A549 (cell line): Measurements from ENCODE around the gene SNAPC2. TPM values are rescaled to one million over a fixed set of nuclear protein-coding genes. Genes with fewer than 3 reads are reported as not detected.

Experiments
- ATAC-seq, 2 experiments: fragments of 200-7000 bp in 1 of 2; fragments of >200 bp in 1 of 2; cut with Nextera tagmentation in 1 of 2; cut with Tn5 transposase in 1 of 2; 3 replicates each; pipeline versions ENCODE4 v1.8.0 to v1.9.1; 2018 to 2020; ENCODE audit warnings: mild to moderate bottlenecking in 1 of 2, moderate library complexity in 1 of 2
- CTCF ChIA-PET: fragments of 300-600 bp; sonication (Branson Sonifier 250); formaldehyde crosslinking; extraction: SDS; loops from one replicate; lab custom pipeline; 2021; ENCODE audit warnings: antibody characterized with exemption, inconsistent platforms; lab: Yijun Ruan, JAX
- POLR2A ChIA-PET: fragments of 350-600 bp; formaldehyde crosslinking; extraction: SDS; loops from one replicate; lab custom pipeline; 2021; ENCODE audit warnings: antibody characterized with exemption, inconsistent platforms; lab: Yijun Ruan, JAX
- DNase-seq, 2 experiments: peaks; one replicate each; pipeline versions ENCODE4 v3.0.0 to v3.0.0-alpha.2; 2011 to 2016; ENCODE audit warnings: low read depth in 1 of 2, low spot score in 1 of 2
- FAIRE-seq: peaks from 2 replicates; lab custom pipeline; 2011; peaks lifted over from hg19 to GRCh38; lab: Jason Lieb, UNC
- H3K27ac ChIP-seq, 2 experiments: fragments of >200 bp; sonication (Bioruptor Twin); formaldehyde crosslinking; 3 replicates each; pipeline ENCODE4 v1.5.1; 2016 to 2017
- H3K4me1 ChIP-seq: fragments of >200 bp; sonication (Bioruptor Twin); formaldehyde crosslinking; 3 replicates; pipeline ENCODE4 v1.6.1; 2016
- H3K4me2 ChIP-seq: fragments of >200 bp; sonication (Bioruptor Twin); formaldehyde crosslinking; 3 replicates; pipeline ENCODE4 v1.6.1; 2016
- H3K4me3 ChIP-seq: fragments of >200 bp; sonication (Bioruptor Twin); formaldehyde crosslinking; 3 replicates; pipeline ENCODE4 v1.5.1; 2016
- H3K9me3 ChIP-seq: fragments of >200 bp; sonication (Bioruptor Twin); formaldehyde crosslinking; 3 replicates; pipeline ENCODE4 v1.6.1; 2016
- BHLHE40 ChIP-seq: IDR thresholded peaks from 2 replicates; pipeline ENCODE4 v1.6.1; 2012; ENCODE audit warnings: low read depth, low read length, inconsistent platforms
- CBX2 ChIP-seq: fragments of 200-600 bp; sonication (generic); IDR thresholded peaks from 2 replicates; pipeline ENCODE4 v1.6.1; 2016; ENCODE audit warnings: low read depth, mild to moderate bottlenecking, borderline replicate concordance
- CEBPB ChIP-seq, 2 experiments: fragments of >200 bp in 1 of 2; sonication (Bioruptor Twin) in 1 of 2; formaldehyde crosslinking in 1 of 2; IDR thresholded peaks; 2 replicates each; pipeline ENCODE4 v1.6.1; 2012 to 2016
- CTCF ChIP-seq: fragments of >200 bp; sonication (Bioruptor Twin); formaldehyde crosslinking; IDR thresholded peaks from 3 replicates; pipeline ENCODE4 v1.5.1; 2016
- E2F6 ChIP-seq: IDR thresholded peaks from 2 replicates; pipeline ENCODE4 v1.6.1; 2012; ENCODE audit warnings: low read depth, borderline replicate concordance
- EHMT2 ChIP-seq: fragments of 200-600 bp; sonication (generic); IDR thresholded peaks from 2 replicates; pipeline ENCODE4 v1.6.1; 2016; ENCODE audit warnings: antibody characterized with exemption, low read depth, mild to moderate bottlenecking, moderate library complexity
- EP300 ChIP-seq, 2 experiments: fragments of >200 bp; sonication (Bioruptor Twin); formaldehyde crosslinking; IDR thresholded peaks; 2 replicates in 1 of 2; 3 replicates in 1 of 2; pipeline ENCODE4 v1.6.1; 2016 to 2017
- ESRRA ChIP-seq: fragments of 150-350 bp; IDR thresholded peaks from 2 replicates; pipeline ENCODE4 v1.6.1; 2014; ENCODE audit warnings: mild to moderate bottlenecking, low read length, borderline replicate concordance
- FOXS1 ChIP-seq: fragments of 250-450 bp; sonication (Bioruptor Pico); IDR thresholded peaks from 2 replicates; pipeline ENCODE4 v1.5.0; 2020; ENCODE audit warnings: mild to moderate bottlenecking, moderate library complexity
- HDAC2 ChIP-seq: fragments of 200-600 bp; sonication (generic); IDR thresholded peaks from 2 replicates; pipeline ENCODE4 v1.6.1; 2016
- HEYL ChIP-seq: fragments of 250-450 bp; sonication (Bioruptor Pico); IDR thresholded peaks from 2 replicates; pipeline ENCODE4 v1.8.0; 2021; ENCODE audit warnings: mild to moderate bottlenecking, moderate library complexity
- HOXA7 ChIP-seq: fragments of 250-450 bp; sonication (Bioruptor Pico); IDR thresholded peaks from 2 replicates; pipeline ENCODE4 v1.5.0; 2020; ENCODE audit warnings: mild to moderate bottlenecking, moderate library complexity
- HOXB13 ChIP-seq: fragments of 250-450 bp; sonication (Bioruptor Pico); IDR thresholded peaks from 2 replicates; pipeline ENCODE4 v1.5.0; 2020; ENCODE audit warnings: low read depth, mild to moderate bottlenecking, moderate library complexity
- JUN ChIP-seq, 2 experiments: fragments of >200 bp; sonication (Bioruptor Twin); formaldehyde crosslinking; IDR thresholded peaks; 2 replicates in 1 of 2; 3 replicates in 1 of 2; pipeline ENCODE4 v1.6.1; 2016 to 2017
- KDM1A ChIP-seq: fragments of 200-600 bp; sonication (generic); IDR thresholded peaks from 2 replicates; pipeline ENCODE4 v1.6.1; 2016; ENCODE audit warnings: low read depth, mild to moderate bottlenecking
- MAZ ChIP-seq: fragments of 150-350 bp; IDR thresholded peaks from 2 replicates; pipeline ENCODE4 v1.6.1; 2014; ENCODE audit warnings: antibody characterized with exemption, low read depth, low read length, borderline replicate concordance
- MYC ChIP-seq: IDR thresholded peaks from 2 replicates; pipeline ENCODE4 v1.6.1; 2012; ENCODE audit warnings: mild to moderate bottlenecking, inconsistent platforms, low read length, improper control_type of control experiment, borderline replicate concordance
- NFE2L2 ChIP-seq: fragments of 150-350 bp; conservative IDR thresholded peaks from 2 replicates; pipeline ENCODE4 v1.6.1; 2014; ENCODE audit warnings: low read length
- NPAS2 ChIP-seq: fragments of 250-450 bp; sonication (Bioruptor Pico); IDR thresholded peaks from 2 replicates; pipeline ENCODE4 v1.8.0; 2022; ENCODE audit warnings: mild to moderate bottlenecking, moderate library complexity, borderline replicate concordance
- PHF8 ChIP-seq: fragments of 200-600 bp; sonication (generic); IDR thresholded peaks from 2 replicates; pipeline ENCODE4 v1.6.1; 2016; ENCODE audit warnings: low read depth, mild to moderate bottlenecking, antibody characterized with exemption, moderate library complexity, borderline replicate concordance
- RAD21 ChIP-seq, 2 experiments: fragments of >200 bp in 1 of 2; sonication (Bioruptor Twin) in 1 of 2; formaldehyde crosslinking in 1 of 2; IDR thresholded peaks in 1 of 2; conservative IDR thresholded peaks in 1 of 2; 2 replicates in 1 of 2; 3 replicates in 1 of 2; pipeline ENCODE4 v1.6.1; 2012 to 2018; ENCODE audit warnings: inconsistent platforms in 1 of 2
- RARB ChIP-seq: fragments of 250-450 bp; sonication (Bioruptor Pico); IDR thresholded peaks from 2 replicates; pipeline ENCODE4 v1.8.0; 2021; ENCODE audit warnings: mild to moderate bottlenecking, moderate library complexity
- RCOR1 ChIP-seq: fragments of 150-350 bp; IDR thresholded peaks from 2 replicates; pipeline ENCODE4 v1.6.1; 2014; ENCODE audit warnings: antibody characterized with exemption, low read length, low read depth
- RFX5 ChIP-seq: fragments of 450-650 bp; IDR thresholded peaks from 2 replicates; pipeline ENCODE4 v1.7.1; 2014; ENCODE audit warnings: antibody characterized with exemption, mild to moderate bottlenecking, moderate library complexity
- RNF2 ChIP-seq: fragments of 200-600 bp; sonication (generic); IDR thresholded peaks from 2 replicates; pipeline ENCODE4 v1.6.1; 2016; ENCODE audit warnings: low read depth, mild to moderate bottlenecking, antibody characterized with exemption, moderate library complexity, borderline replicate concordance
- SMC3 ChIP-seq: fragments of >200 bp; sonication (Bioruptor Twin); formaldehyde crosslinking; IDR thresholded peaks from 3 replicates; pipeline ENCODE4 v1.6.1; 2018; ENCODE audit warnings: inconsistent platforms
- USF2 ChIP-seq: fragments of 450-650 bp; IDR thresholded peaks from 2 replicates; pipeline ENCODE4 v1.6.1; 2014; ENCODE audit warnings: antibody characterized with exemption
- ZFP36 ChIP-seq: fragments of 450-650 bp; IDR thresholded peaks from 2 replicates; pipeline ENCODE4 v1.6.1; 2014; ENCODE audit warnings: borderline replicate concordance; ENCODE audit not compliant: partially characterized antibody
- ZNF302 ChIP-seq: fragments of 250-450 bp; sonication (Bioruptor Pico); IDR thresholded peaks from 2 replicates; pipeline ENCODE4 v1.9.0; 2021; ENCODE audit warnings: inconsistent platforms, mild to moderate bottlenecking, moderate library complexity
- ZSCAN20 ChIP-seq: fragments of 250-450 bp; sonication (Bioruptor Pico); IDR thresholded peaks from 2 replicates; pipeline ENCODE4 v1.8.0; 2022; ENCODE audit warnings: mild to moderate bottlenecking, moderate library complexity
- WGBS: methylation state at CpG from one replicate; pipeline ENCODE4 v1.1.6; 2017; ENCODE audit errors: missing lambda C conversion rate; 5-methylcytosine and 5-hydroxymethylcytosine counted together
- polyA plus RNA-seq, 4 experiments: library from polyadenylated mRNA; depleted of rRNA in 3 of 4; stranded (reverse); fragments of >200 nt; fragmentation: RNase III in 1 of 4; extraction: RNeasy Plus Mini Kit Qiagen cat#74134 plus additional on column Dnase treatment in 1 of 4; gene quantifications; 2 replicates in 3 of 4; 3 replicates in 1 of 4; pipeline ENCODE4 v1.2.3, GENCODE V29; 2011 to 2017

The SNAPC2 gene
- polyA plus RNA-seq, 2 of the 4 experiments (the other 2 are of a cell fraction), result 9.2 to 13.8 TPM

GRCh38 chr19:7879836-7880235 lies 40.3 kb upstream of the SNAPC2 start:
- FAIRE-seq (no peak), DNase-seq (no peak), ATAC-seq (0 out of 6 replicates have a peak, but pooled peaks of 1 of the 2 experiments have one; percentile 24)
- CTCF ChIA-PET, result interaction anchor here (2.8 kb wide), 1 partner anchor 11 kb away, joined by 11 read pairs; no protein-coding TSS in a partner anchor
- no peak overlapping the region for H3K27ac ChIP-seq
- H3K4me2 ChIP-seq, result no peak overlapping the region
- H3K9me3 ChIP-seq, result no peaks in the 10 kb centered on the region
- 88% methylated on average over 19 of the region's 19 CpGs for WGBS
- POLR2A ChIA-PET, result no interaction called here
- H3K4me1 ChIP-seq, result 0 out of 3 replicates have a peak, but pooled peaks cover 3% of the 10 kb centered on the region
- TF ChIP-seq JUN (IDR thresholded peaks at IDR 0.05) (no peak), RAD21 (conservative IDR thresholded peaks at IDR 0.05 in 1 of 2, IDR thresholded peaks at IDR 0.05 in 1 of 2) (no peak), FOXS1 (CRISPR knock-in tag) (no peak), KDM1A (no peak), E2F6 (no peak), MAZ (no peak), ZFP36 (no peak), EP300 (IDR thresholded peaks at IDR 0.05) (no peak), CEBPB (IDR thresholded peaks at IDR 0.05) (no peak), HOXB13 (no peak), NFE2L2 (no peak)
- TF ChIP-seq, all 56 proteins: peak for 0
- H3K4me3 ChIP-seq, result no peak overlapping the region

GRCh38 chr19:7881910-7882309 lies 38.2 kb upstream of the SNAPC2 start:
- ATAC-seq (no peak), DNase-seq (no peak), FAIRE-seq (no peak)
- TF ChIP-seq CTCF, result no peak
- TF ChIP-seq NPAS2 (CRISPR knock-in tag), result no peak
- TF ChIP-seq EHMT2, result no peak
- TF ChIP-seq E2F6, result no peak
- TF ChIP-seq HEYL (CRISPR knock-in tag), result no peak
- TF ChIP-seq ZSCAN20 (CRISPR knock-in tag), result no peak
- TF ChIP-seq RAD21 (conservative IDR thresholded peaks at IDR 0.05 in 1 of 2, IDR thresholded peaks at IDR 0.05 in 1 of 2), result no peak
- no peak for TF ChIP-seq RARB (CRISPR knock-in tag)
- no peak for TF ChIP-seq MYC
- no peak for TF ChIP-seq RFX5
- Histone ChIP-seq H3K27ac (no peak overlapping the region), H3K4me1 (0 out of 3 replicates have a peak, but pooled peaks cover 3% of the 10 kb centered on the region), H3K9me3 (no peaks in the 10 kb centered on the region), H3K4me3 (no peak overlapping the region), H3K4me2 (no peak overlapping the region)
- ChIA-PET CTCF (interaction anchor here (2.1 kb wide), 1 partner anchor 13 kb away, joined by 10 read pairs; no protein-coding TSS in a partner anchor), POLR2A (no interaction called here)
- 25% methylated on average over 3 of the region's 3 CpGs for WGBS

- ChIA-PET CTCF (interaction anchor here (0.9 to 2.1 kb wide), 3 partner anchors 12 to 19 kb away, joined by 3 to 10 read pairs (median 5); no protein-coding TSS in a partner anchor), POLR2A (no interaction called here)
- Histone ChIP-seq H3K4me2 (no peak overlapping the region), H3K4me3 (no peak overlapping the region), H3K4me1 (no peaks in the 10 kb centered on the region), H3K9me3 (no peaks in the 10 kb centered on the region), H3K27ac (no peak overlapping the region)
- 100% methylated on average over 4 of the region's 4 CpGs for WGBS
- FAIRE-seq (no peak), ATAC-seq (no peak), DNase-seq (no peak)
- no peak for TF ChIP-seq USF2
- no peak for TF ChIP-seq JUN (IDR thresholded peaks at IDR 0.05)
- TF ChIP-seq PHF8, result no peak
- TF ChIP-seq BHLHE40, result no peak
- TF ChIP-seq ZNF302, result no peak
- no peak for TF ChIP-seq HDAC2
- TF ChIP-seq ESRRA, result no peak
- no peak for TF ChIP-seq KDM1A
- no peak for TF ChIP-seq CBX2
- TF ChIP-seq RCOR1, result no peak
- TF ChIP-seq RNF2, result no peak
- TF ChIP-seq RFX5, result no peak
- TF ChIP-seq HOXA7 (CRISPR knock-in tag), result no peak
- TF ChIP-seq MAZ, result no peak
- TF ChIP-seq SMC3, result no peak
Measured at GRCh38 chr19:7883105-7883504, 37.0 kb upstream of the SNAPC2 start.
